Mucosa of descending colon (tissue), 3 donors: ENCODE measurements around the gene RNF167. TPM values are rescaled to one million over a fixed set of nuclear protein-coding genes. Genes with fewer than 3 reads are reported as not detected.

ENCODE experiments used
- ATAC-seq: fragments of 200-7000 bp; cut with Tn5 transposase; one replicate; pipeline ENCODE4 v1.9.1; 2020; ENCODE audit warnings: mild to moderate bottlenecking, moderate library complexity
- DNase-seq, 3 donors: peaks; one replicate each; pipeline ENCODE4 v3.0.0-alpha.2; 2020
- H3K36me3 ChIP-seq: fragments of 200-600 bp; one replicate; pipeline ENCODE4 v1.8.0; 2021; ENCODE audit warnings: low read depth, mild to moderate bottlenecking
- H3K4me1 ChIP-seq: fragments of 200-600 bp; one replicate; pipeline ENCODE4 v1.8.0; 2021; ENCODE audit warnings: low read depth, mild to moderate bottlenecking
- H3K4me3 ChIP-seq: fragments of 200-600 bp; one replicate; pipeline ENCODE4 v1.8.0; 2021; ENCODE audit warnings: mild to moderate bottlenecking
- H3K9me3 ChIP-seq: fragments of 200-600 bp; one replicate; pipeline ENCODE4 v1.8.0; 2021; ENCODE audit warnings: mild to moderate bottlenecking
- intact Hi-C, 2 donors: fragments of 100-400 bp; cut with DNase I in 1 of 2; cut with micrococcal nuclease in 1 of 2; formaldehyde crosslinking; loops; one replicate each; pipeline versions ENCODE4 v1.11.0 to v1.11.1; 2022; cut with DNase I, micrococcal nuclease
- total RNA-seq, 3 donors: library from RNA; stranded (reverse); fragmentation: NEBNext Ultra II Directional in 2 of 3; extraction: Animal tissue kit (Norgen Biotek cat#: 25700) in 2 of 3; gene quantifications; one replicate each; pipeline versions ENCODE4 v1.2.1 to v1.2.4, GENCODE V29; 2021 to 2023
- TF ChIP-seq, protein P1 (sequence below): fragments of 200-600 bp; IDR thresholded peaks from one replicate; pipeline ENCODE4 v1.8.0; 2022; ENCODE audit warnings: antibody characterized with exemption, mild to moderate bottlenecking
- donor health status: DM: no; HTN: no; CAD: no; lungs with moderate emphysema.
- donor health status: DM: no; HTN: no; CAD: no.
- donor health status: DM: no; HTN: yes; CAD: no.

RNF167 gene
- total RNA-seq, 3 donors from 2014 or later, result 90.8 to 118 (median 114) TPM

DNA sequence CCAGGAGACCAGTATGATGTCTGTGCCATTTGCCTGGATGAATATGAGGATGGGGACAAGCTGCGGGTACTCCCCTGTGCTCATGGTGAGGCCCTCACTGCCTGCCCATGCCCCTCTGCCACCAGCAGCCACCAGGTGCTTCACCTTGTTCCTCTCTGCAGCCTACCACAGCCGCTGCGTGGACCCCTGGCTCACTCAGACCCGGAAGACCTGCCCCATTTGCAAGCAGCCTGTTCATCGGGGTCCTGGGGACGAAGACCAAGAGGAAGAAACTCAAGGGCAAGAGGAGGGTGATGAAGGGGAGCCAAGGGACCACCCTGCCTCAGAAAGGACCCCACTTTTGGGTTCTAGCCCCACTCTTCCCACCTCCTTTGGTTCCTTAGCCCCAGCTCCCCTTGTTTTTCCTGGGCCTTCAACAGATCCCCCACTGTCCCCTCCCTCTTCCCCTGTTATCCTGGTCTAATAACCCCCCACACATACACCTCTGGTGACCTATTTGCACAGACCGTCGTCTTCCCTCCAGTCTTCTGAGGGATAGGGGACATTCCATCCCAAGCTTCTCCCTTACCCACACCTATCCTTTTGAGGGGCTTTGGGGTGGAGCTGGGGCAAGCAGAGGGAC, 4.6 kb downstream of the RNF167 start:
- no peak for ATAC-seq
- TF ChIP-seq, protein P1, sequence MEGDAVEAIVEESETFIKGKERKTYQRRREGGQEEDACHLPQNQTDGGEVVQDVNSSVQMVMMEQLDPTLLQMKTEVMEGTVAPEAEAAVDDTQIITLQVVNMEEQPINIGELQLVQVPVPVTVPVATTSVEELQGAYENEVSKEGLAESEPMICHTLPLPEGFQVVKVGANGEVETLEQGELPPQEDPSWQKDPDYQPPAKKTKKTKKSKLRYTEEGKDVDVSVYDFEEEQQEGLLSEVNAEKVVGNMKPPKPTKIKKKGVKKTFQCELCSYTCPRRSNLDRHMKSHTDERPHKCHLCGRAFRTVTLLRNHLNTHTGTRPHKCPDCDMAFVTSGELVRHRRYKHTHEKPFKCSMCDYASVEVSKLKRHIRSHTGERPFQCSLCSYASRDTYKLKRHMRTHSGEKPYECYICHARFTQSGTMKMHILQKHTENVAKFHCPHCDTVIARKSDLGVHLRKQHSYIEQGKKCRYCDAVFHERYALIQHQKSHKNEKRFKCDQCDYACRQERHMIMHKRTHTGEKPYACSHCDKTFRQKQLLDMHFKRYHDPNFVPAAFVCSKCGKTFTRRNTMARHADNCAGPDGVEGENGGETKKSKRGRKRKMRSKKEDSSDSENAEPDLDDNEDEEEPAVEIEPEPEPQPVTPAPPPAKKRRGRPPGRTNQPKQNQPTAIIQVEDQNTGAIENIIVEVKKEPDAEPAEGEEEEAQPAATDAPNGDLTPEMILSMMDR, result no peak
- intact Hi-C loops, result no loop called here
- peak in 1 of 3 donors; percentile 68 for DNase-seq
- no peaks in the 10 kb centered on the region for H3K9me3 ChIP-seq
- H3K4me1 ChIP-seq, result peaks cover 36% of the 10 kb centered on the region
- H3K36me3 ChIP-seq, result no peaks in the 10 kb centered on the region
- no peak overlapping the region for H3K4me3 ChIP-seq

DNA sequence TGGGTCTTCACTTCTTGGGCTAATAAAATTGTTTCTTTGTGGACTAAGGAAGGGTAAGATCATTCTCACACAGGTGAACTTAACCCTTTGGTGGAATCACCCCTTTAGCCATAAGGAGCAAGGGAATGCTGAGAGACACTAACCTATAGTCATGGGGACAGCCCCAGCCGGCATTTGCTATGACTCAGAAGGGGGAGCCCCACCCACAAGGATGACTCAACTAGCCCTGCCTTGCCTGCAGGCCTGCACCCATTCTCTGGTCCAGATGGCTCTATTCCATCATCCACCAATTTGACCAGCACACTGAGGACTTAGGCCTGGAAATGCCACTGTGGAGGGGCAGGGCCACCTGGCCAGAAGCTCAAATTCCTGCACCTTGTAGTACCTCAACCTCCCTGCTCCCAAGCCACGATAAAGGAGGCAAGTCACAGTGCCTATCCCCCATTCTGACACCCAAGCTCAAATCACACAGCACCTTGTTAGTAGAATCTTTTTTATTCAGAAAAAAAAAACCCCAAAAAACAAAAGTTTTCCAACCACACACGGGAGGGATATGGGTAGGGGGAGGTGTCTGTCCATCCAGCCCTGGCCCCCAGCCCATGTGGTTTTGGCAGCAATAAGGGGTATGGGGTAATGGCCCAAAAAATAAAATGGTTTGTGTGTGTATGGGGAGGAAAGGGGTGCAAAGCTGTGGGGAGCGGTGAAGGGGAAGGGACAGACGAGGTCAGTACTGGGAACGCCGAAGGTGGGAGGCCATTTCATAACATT, 5.3 kb downstream of the RNF167 start:
- peak; percentile 33 for ATAC-seq
- TF ChIP-seq, protein P1, result no peak
- intact Hi-C loops, result no loop called here
- H3K4me3 ChIP-seq, result no peak overlapping the region
- DNase-seq, result peak; percentile 77 to 88 (median 82)
- H3K4me1 ChIP-seq, result peaks cover 38% of the 10 kb centered on the region
- H3K9me3 ChIP-seq, result no peaks in the 10 kb centered on the region
- no peaks in the 10 kb centered on the region for H3K36me3 ChIP-seq

- DNase-seq (no peak), ATAC-seq (no peak)
- H3K9me3 ChIP-seq, result no peaks in the 10 kb centered on the region
- intact Hi-C loops, result no loop called here
- H3K4me1 ChIP-seq, result peaks cover 41% of the 10 kb centered on the region
- TF ChIP-seq, protein P1, result no peak
- no peak overlapping the region for H3K4me3 ChIP-seq
- H3K36me3 ChIP-seq, result no peaks in the 10 kb centered on the region
Observed at GRCh38 chr17:4945944-4946280, 5.8 kb downstream of the RNF167 start.

- TF ChIP-seq, protein P1, result no peak
- ATAC-seq (no peak), DNase-seq (no peak)
- H3K36me3 ChIP-seq, result no peaks in the 10 kb centered on the region
- no peaks in the 10 kb centered on the region for H3K9me3 ChIP-seq
- peaks cover 40% of the 10 kb centered on the region for H3K4me1 ChIP-seq
- no peak overlapping the region for H3K4me3 ChIP-seq
- intact Hi-C loops, result no loop called here
Observed at GRCh38 chr17:4946312-4946976, 6.4 kb downstream of the RNF167 start.

- Histone ChIP-seq H3K4me1 (peaks cover 35% of the 10 kb centered on the region), H3K4me3 (peak overlapping the region; percentile 98), H3K9me3 (no peaks in the 10 kb centered on the region), H3K36me3 (no peaks in the 10 kb centered on the region)
- TF ChIP-seq, protein P1, result no peak
- ATAC-seq (no peak), DNase-seq (peak in 1 of 3 donors; percentile 64)
- intact Hi-C loops, result no loop called here
Observed at GRCh38 chr17:4947010-4947410, 6.9 kb downstream of the RNF167 start.
